Measurements from ENCODE around the gene KASH5. TPM values are rescaled to one million over a fixed set of nuclear protein-coding genes. Genes with fewer than 3 reads are reported as not detected.

KASH5 gene
- total and polyA plus RNA-seq, 2 of the 13 experiments (the other 11 are each of a cell fraction or from before 2014, with no cell fraction given) = not detected

DNA sequence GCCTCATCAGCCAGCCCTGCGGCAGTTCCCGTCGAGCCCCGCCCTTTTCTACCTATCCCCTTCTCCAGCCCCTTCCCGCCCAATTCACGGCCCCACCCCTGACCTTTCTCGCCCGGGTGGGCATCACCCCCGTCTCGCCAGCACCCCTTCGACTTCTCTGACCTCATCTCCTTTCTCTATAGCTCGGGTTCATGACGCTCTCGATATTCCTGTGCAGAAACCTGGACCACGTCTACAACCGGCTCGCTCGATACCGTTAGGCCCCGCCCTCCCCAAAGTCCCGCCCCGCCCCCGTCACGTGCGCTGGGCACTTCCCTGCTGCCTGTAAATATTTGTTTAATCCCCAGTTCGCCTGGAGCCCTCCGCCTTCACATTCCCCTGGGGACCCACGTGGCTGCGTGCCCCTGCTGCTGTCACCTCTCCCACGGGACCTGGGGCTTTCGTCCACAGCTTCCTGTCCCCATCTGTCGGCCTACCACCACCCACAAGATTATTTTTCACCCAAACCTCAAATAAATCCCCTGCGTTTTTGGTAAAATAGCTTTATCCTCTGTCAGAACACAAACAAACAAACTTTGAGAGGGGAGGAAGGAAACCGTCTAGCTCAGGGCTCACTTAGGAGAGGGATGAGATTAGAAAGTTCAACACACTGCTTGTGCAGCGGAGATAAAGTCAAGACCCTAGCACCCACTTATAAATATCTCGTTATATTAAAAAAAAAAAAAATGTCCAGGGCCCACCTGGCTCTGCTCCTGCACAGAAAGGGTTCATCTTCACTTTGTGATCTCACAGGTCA, 47.8 kb upstream of the KASH5 start (continued):
- peak; percentile 96 for TF ChIP-seq ARNTL (CRISPR knock-in tag; IDR thresholded peaks at IDR 0.05)
- TF ChIP-seq, protein P1, sequence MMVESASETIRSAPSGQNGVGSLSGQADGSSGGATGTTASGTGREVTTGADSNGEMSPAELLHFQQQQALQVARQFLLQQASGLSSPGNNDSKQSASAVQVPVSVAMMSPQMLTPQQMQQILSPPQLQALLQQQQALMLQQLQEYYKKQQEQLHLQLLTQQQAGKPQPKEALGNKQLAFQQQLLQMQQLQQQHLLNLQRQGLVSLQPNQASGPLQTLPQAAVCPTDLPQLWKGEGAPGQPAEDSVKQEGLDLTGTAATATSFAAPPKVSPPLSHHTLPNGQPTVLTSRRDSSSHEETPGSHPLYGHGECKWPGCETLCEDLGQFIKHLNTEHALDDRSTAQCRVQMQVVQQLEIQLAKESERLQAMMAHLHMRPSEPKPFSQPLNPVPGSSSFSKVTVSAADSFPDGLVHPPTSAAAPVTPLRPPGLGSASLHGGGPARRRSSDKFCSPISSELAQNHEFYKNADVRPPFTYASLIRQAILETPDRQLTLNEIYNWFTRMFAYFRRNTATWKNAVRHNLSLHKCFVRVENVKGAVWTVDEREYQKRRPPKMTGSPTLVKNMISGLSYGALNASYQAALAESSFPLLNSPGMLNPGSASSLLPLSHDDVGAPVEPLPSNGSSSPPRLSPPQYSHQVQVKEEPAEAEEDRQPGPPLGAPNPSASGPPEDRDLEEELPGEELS (CRISPR knock-in tag; IDR thresholded peaks at IDR 0.05) = 0 out of 2 replicates have a peak, but pooled peaks have one; percentile 35
- TF ChIP-seq, protein P2, sequence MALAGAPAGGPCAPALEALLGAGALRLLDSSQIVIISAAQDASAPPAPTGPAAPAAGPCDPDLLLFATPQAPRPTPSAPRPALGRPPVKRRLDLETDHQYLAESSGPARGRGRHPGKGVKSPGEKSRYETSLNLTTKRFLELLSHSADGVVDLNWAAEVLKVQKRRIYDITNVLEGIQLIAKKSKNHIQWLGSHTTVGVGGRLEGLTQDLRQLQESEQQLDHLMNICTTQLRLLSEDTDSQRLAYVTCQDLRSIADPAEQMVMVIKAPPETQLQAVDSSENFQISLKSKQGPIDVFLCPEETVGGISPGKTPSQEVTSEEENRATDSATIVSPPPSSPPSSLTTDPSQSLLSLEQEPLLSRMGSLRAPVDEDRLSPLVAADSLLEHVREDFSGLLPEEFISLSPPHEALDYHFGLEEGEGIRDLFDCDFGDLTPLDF (CRISPR knock-in tag; IDR thresholded peaks at IDR 0.05) = no peak
- no peak for TF ChIP-seq NONO (IDR thresholded peaks at IDR 0.05)
- TF ChIP-seq NONO (CRISPR knock-in tag; conservative IDR thresholded peaks at IDR 0.05) = 0 out of 2 replicates have a peak, but pooled peaks have one; percentile 30
- TF ChIP-seq SP1 (IDR thresholded peaks at IDR 0.05) = no peak
- TF ChIP-seq SP1 (CRISPR knock-in tag; IDR thresholded peaks at IDR 0.05) = 0 out of 2 replicates have a peak, but pooled peaks have one; percentile 12
- 0 out of 2 replicates have a peak, but pooled peaks have one; percentile 41 for TF ChIP-seq ZNF274 (CRISPR knock-in tag; IDR thresholded peaks at IDR 0.05)
- TF ChIP-seq, protein P3, sequence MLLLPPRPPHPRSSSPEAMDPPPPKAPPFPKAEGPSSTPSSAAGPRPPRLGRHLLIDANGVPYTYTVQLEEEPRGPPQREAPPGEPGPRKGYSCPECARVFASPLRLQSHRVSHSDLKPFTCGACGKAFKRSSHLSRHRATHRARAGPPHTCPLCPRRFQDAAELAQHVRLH (CRISPR knock-in tag; IDR thresholded peaks at IDR 0.05; ENCODE audit: borderline replicate concordance, low read depth) = no peak
- TF ChIP-seq FOXA1 (IDR thresholded peaks at IDR 0.05) = no peak
- peak; percentile 74 for TF ChIP-seq FOXA1 (CRISPR knock-in tag; IDR thresholded peaks at IDR 0.05)
- peak; percentile 50; the same call in 1 of the 2 replicates for TF ChIP-seq SALL1 (CRISPR knock-in tag; IDR thresholded peaks at IDR 0.05)
- TF ChIP-seq, protein P4, sequence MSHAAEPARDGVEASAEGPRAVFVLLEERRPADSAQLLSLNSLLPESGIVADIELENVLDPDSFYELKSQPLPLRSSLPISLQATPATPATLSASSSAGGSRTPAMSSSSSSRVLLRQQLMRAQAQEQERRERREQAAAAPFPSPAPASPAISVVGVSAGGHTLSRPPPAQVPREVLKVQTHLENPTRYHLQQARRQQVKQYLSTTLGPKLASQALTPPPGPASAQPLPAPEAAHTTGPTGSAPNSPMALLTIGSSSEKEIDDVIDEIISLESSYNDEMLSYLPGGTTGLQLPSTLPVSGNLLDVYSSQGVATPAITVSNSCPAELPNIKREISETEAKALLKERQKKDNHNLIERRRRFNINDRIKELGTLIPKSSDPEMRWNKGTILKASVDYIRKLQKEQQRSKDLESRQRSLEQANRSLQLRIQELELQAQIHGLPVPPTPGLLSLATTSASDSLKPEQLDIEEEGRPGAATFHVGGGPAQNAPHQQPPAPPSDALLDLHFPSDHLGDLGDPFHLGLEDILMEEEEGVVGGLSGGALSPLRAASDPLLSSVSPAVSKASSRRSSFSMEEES (CRISPR knock-in tag; IDR thresholded peaks at IDR 0.05) = peak; percentile 56; the same call in 1 of the 2 replicates
- TF ChIP-seq, protein P5, sequence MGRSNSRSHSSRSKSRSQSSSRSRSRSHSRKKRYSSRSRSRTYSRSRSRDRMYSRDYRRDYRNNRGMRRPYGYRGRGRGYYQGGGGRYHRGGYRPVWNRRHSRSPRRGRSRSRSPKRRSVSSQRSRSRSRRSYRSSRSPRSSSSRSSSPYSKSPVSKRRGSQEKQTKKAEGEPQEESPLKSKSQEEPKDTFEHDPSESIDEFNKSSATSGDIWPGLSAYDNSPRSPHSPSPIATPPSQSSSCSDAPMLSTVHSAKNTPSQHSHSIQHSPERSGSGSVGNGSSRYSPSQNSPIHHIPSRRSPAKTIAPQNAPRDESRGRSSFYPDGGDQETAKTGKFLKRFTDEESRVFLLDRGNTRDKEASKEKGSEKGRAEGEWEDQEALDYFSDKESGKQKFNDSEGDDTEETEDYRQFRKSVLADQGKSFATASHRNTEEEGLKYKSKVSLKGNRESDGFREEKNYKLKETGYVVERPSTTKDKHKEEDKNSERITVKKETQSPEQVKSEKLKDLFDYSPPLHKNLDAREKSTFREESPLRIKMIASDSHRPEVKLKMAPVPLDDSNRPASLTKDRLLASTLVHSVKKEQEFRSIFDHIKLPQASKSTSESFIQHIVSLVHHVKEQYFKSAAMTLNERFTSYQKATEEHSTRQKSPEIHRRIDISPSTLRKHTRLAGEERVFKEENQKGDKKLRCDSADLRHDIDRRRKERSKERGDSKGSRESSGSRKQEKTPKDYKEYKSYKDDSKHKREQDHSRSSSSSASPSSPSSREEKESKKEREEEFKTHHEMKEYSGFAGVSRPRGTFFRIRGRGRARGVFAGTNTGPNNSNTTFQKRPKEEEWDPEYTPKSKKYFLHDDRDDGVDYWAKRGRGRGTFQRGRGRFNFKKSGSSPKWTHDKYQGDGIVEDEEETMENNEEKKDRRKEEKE (IDR thresholded peaks at IDR 0.05) = no peak
- TF ChIP-seq MXI1 (IDR thresholded peaks at IDR 0.05; ENCODE audit: borderline replicate concordance, low read depth, low read length) = peak; percentile 92; the same call in 2 of the 3 replicates
- TF ChIP-seq ZNF329 (CRISPR knock-in tag; IDR thresholded peaks at IDR 0.05; ENCODE audit: low read depth) = no peak
- TF ChIP-seq ZFX (CRISPR knock-in tag; IDR thresholded peaks at IDR 0.05; ENCODE audit: low read depth) = peak; percentile 44; the same call in 1 of the 2 replicates
- TF ChIP-seq, protein P6, sequence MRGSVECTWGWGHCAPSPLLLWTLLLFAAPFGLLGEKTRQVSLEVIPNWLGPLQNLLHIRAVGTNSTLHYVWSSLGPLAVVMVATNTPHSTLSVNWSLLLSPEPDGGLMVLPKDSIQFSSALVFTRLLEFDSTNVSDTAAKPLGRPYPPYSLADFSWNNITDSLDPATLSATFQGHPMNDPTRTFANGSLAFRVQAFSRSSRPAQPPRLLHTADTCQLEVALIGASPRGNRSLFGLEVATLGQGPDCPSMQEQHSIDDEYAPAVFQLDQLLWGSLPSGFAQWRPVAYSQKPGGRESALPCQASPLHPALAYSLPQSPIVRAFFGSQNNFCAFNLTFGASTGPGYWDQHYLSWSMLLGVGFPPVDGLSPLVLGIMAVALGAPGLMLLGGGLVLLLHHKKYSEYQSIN (CRISPR knock-in tag; IDR thresholded peaks at IDR 0.05; ENCODE audit: borderline replicate concordance) = no peak

Data from HepG2 (cell line).